Measurements from ENCODE around the gene ROR2. TPM values are rescaled to one million over a fixed set of nuclear protein-coding genes. Genes with fewer than 3 reads are reported as not detected.

ROR2 gene
- total RNA-seq, 2 donors from 2014 or later, result 4.0 to 5.4 TPM

DNA sequence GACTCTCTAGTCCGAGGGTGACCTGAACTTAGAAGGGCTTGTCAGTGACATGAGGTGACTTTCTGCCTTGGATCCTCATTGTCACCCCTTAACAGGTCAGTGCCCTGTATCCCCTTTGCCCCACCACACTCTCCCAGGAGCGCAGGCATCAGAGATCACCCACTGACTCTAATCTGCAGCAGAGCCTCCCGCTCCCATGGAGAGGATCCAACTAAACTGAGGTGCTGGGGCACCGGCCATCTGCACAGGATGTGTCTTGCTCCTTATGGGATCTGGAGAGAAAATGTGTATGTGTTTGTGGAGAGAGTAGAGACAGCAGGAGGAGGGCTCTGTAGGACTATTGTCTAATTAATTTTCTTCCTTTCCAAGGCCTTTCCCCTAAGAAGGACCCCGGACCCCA is 213.7 kb downstream of the ROR2 start:
- no peak for DNase-seq
- WGBS, 2 donors, result 68 to 82% methylated on average over 5 of the region's 5 CpGs
- intact Hi-C loops (cut with DNase I), result no loop called here

GRCh38 chr9:91735049-91735448 is 215.0 kb downstream of the ROR2 start:
- Histone ChIP-seq H3K27me3 (no peaks in the 10 kb centered on the region), H3K4me1 (no peaks in the 10 kb centered on the region), H3K27ac (no peak overlapping the region), H3K4me3 (no peak overlapping the region), H3K9me3 (no peaks in the 10 kb centered on the region), H3K36me3 (replicated peaks in 1 of 2; ENCODE audit: insufficient read depth in 1 of 2, low read depth in 2 of 2) (no peaks in the 10 kb centered on the region)
- intact Hi-C loops (cut with DNase I), result no loop called here
- DNase-seq (no peak), ATAC-seq (no peak)
- WGBS, 2 donors, result 78 to 100% methylated on average over 1 of the region's 1 CpG
- TF ChIP-seq CTCF (IDR thresholded peaks at IDR 0.05), result no peak
- TF ChIP-seq POLR2A (IDR thresholded peaks at IDR 0.05), result no peak

More for the DNA sequence above, 213.7 kb downstream of the ROR2 start:
- H3K27me3 ChIP-seq, result no peaks in the 10 kb centered on the region
- ATAC-seq, result no peak
- TF ChIP-seq CTCF (IDR thresholded peaks at IDR 0.05) (no peak), POLR2A (IDR thresholded peaks at IDR 0.05) (no peak)
- no peak overlapping the region for H3K4me3 ChIP-seq
- H3K4me1 ChIP-seq, result no peaks in the 10 kb centered on the region
- no peak overlapping the region for H3K27ac ChIP-seq
- no peaks in the 10 kb centered on the region for H3K9me3 ChIP-seq
- no peaks in the 10 kb centered on the region for H3K36me3 ChIP-seq (replicated peaks in 1 of 2; ENCODE audit: insufficient read depth in 1 of 2, low read depth in 2 of 2)

DNA sequence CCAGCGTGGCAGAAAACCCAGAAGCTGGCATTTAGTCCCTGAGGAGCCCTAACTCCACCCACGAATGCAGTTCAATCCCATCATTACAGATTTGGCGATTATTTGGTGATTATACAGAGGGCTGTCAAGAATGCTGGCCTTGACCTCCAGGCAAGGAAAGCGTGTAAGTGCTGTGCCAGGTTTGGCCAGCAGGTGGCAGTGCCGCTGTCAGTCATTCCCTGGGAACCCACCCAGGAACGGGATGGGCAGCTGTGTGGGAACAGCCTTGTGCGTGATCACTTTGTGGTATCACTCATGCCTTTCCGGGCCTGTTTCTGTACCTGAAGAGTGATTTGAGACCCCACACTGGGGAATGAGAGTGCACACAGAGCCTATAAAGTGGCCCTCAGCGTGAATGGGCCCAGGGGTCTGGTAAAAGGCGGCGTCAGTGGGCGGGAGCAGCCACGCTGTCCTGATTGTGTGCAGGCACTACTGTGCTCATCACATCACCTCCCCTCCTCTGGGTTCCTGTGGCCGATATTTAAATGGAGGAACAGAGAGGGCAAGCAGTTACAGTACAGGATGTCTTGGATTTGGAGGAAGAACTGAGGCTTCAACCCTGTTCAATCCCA is 215.6 kb downstream of the ROR2 start:
- Histone ChIP-seq H3K4me3 (no peak overlapping the region), H3K36me3 (replicated peaks in 1 of 2; ENCODE audit: insufficient read depth in 1 of 2, low read depth in 2 of 2) (no peaks in the 10 kb centered on the region), H3K27ac (no peak overlapping the region), H3K9me3 (no peaks in the 10 kb centered on the region), H3K4me1 (no peaks in the 10 kb centered on the region), H3K27me3 (no peaks in the 10 kb centered on the region)
- DNase-seq, result peak; percentile 62 to 78 (median 66)
- 39 to 70% methylated on average over 6 to 14 of the region's 14 CpGs for WGBS, 2 donors
- TF ChIP-seq POLR2A (IDR thresholded peaks at IDR 0.05) (no peak), CTCF (IDR thresholded peaks at IDR 0.05) (peak; percentile 72 to 90 (median 80))
- intact Hi-C loops (cut with DNase I), result no loop called here
- peak; percentile 68 for ATAC-seq

DNA sequence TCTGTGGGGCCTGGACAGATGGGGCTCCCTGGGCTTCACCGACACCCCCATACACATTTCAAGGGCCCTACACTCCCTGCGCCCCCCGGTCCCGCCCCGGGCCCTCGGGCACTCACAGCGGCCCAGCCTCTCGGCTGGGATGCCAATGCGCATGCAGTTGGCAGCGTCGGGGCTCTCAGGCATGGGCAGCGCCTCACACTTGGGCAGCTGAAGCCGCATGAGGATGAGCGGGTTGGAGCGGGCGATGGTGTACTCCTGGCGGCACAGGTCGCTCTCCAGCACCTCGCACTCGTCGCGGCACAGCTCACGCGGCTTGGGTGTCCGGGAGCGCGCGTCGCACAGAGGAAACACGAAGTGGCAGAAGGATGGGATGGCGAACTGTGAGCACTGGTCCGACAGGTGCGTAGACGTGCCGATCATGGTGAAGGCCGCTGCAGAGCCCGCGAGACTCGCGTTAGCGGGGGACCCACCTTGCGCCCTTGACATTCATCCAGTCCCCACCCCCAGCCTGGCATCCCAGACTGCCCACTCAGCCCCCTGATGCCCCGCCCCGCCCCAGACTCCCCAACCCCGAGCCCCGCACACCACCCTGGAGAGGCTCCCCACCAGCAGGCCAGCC is 216.9 kb downstream of the ROR2 start:
- Histone ChIP-seq H3K36me3 (replicated peaks in 1 of 2; ENCODE audit: insufficient read depth in 1 of 2, low read depth in 2 of 2) (no peaks in the 10 kb centered on the region), H3K27ac (no peak overlapping the region), H3K27me3 (no peaks in the 10 kb centered on the region), H3K4me3 (no peak overlapping the region), H3K4me1 (no peaks in the 10 kb centered on the region), H3K9me3 (no peaks in the 10 kb centered on the region)
- no peak for ATAC-seq
- intact Hi-C loops (cut with DNase I), result no loop called here
- DNase-seq, result no peak
- 96% methylated on average over 30 to 43 of the region's 46 CpGs for WGBS, 2 donors
- no peak for TF ChIP-seq CTCF (IDR thresholded peaks at IDR 0.05)
- no peak for TF ChIP-seq POLR2A (IDR thresholded peaks at IDR 0.05)
